KMS-11 (cell line): Measurements from ENCODE around the gene KSR2.

ENCODE experiments used
- H2AFZ ChIP-seq: fragments of 200-600 bp; sonication (generic); 2 replicates; pipeline ENCODE4 v1.6.1; 2016; ENCODE audit warnings: antibody characterized with exemption, mixed run types, low read depth
- H3K27ac ChIP-seq: fragments of 200-600 bp; sonication (generic); 2 replicates; pipeline ENCODE4 v1.6.1; 2016; ENCODE audit warnings: mild to moderate bottlenecking, mixed run types
- H3K27me3 ChIP-seq: fragments of 200-600 bp; sonication (generic); 2 replicates; pipeline ENCODE4 v1.6.1; 2017; ENCODE audit warnings: mild to moderate bottlenecking, low read depth, mixed run types, moderate library complexity; ENCODE audit not compliant: insufficient read depth
- H3K36me3 ChIP-seq: fragments of 200-600 bp; sonication (generic); 2 replicates; pipeline ENCODE4 v1.6.1; 2017; ENCODE audit warnings: mild to moderate bottlenecking, mixed run types; ENCODE audit not compliant: insufficient read depth
- H3K4me1 ChIP-seq: fragments of 200-600 bp; sonication (generic); 2 replicates; pipeline ENCODE4 v1.6.1; 2016; ENCODE audit warnings: mild to moderate bottlenecking, low read depth, mixed run types; ENCODE audit not compliant: poor library complexity, severe bottlenecking
- H3K4me2 ChIP-seq: fragments of 200-600 bp; sonication (generic); 2 replicates; pipeline ENCODE4 v1.7.0; 2016; ENCODE audit warnings: mild to moderate bottlenecking, mixed run types
- H3K4me3 ChIP-seq: fragments of 200-600 bp; sonication (generic); IDR thresholded peaks from 2 replicates; pipeline ENCODE4 v1.6.1; 2017; ENCODE audit warnings: low read depth, low read length, mixed read lengths; ENCODE audit not compliant: insufficient read depth
- H3K79me2 ChIP-seq: fragments of 200-600 bp; sonication (generic); 2 replicates; pipeline ENCODE4 v1.6.1; 2016; ENCODE audit warnings: low read depth, mixed run types; ENCODE audit not compliant: insufficient read depth
- H3K9ac ChIP-seq: fragments of 200-600 bp; sonication (generic); 2 replicates; pipeline ENCODE4 v1.6.1; 2016; ENCODE audit warnings: mild to moderate bottlenecking, mixed run types
- H4K20me1 ChIP-seq: fragments of 200-600 bp; sonication (generic); 2 replicates; pipeline ENCODE4 v1.6.1; 2016; ENCODE audit warnings: mild to moderate bottlenecking, mixed run types; ENCODE audit not compliant: insufficient read depth
- CTCF ChIP-seq: fragments of 200-600 bp; sonication (generic); conservative IDR thresholded peaks from 2 replicates; pipeline ENCODE4 v1.6.1; 2017; ENCODE audit warnings: low read depth, mild to moderate bottlenecking, antibody characterized with exemption, low read length, moderate library complexity, mixed read lengths

KSR2 gene

GRCh38 chr12:117603316-117604113 lies 365.3 kb downstream of the KSR2 start:
- Histone ChIP-seq H3K4me2 (no peak overlapping the region), H3K27ac (no peak overlapping the region), H3K36me3 (no peaks in the 10 kb centered on the region), H4K20me1 (no peaks in the 10 kb centered on the region), H3K4me3 (no peak overlapping the region), H3K79me2 (no peaks in the 10 kb centered on the region), H3K4me1 (no peaks in the 10 kb centered on the region), H3K9ac (no peak overlapping the region), H2AFZ (no peak overlapping the region), H3K27me3 (no peaks in the 10 kb centered on the region)
- TF ChIP-seq CTCF, result no peak

- Histone ChIP-seq H3K9ac (no peak overlapping the region), H3K27ac (no peak overlapping the region), H3K4me1 (no peaks in the 10 kb centered on the region), H3K79me2 (no peaks in the 10 kb centered on the region), H3K36me3 (no peaks in the 10 kb centered on the region), H3K27me3 (no peaks in the 10 kb centered on the region), H3K4me2 (no peak overlapping the region), H4K20me1 (no peaks in the 10 kb centered on the region), H3K4me3 (no peak overlapping the region), H2AFZ (no peak overlapping the region)
- TF ChIP-seq CTCF, result no peak
Observed at GRCh38 chr12:117599849-117600248, 368.9 kb downstream of the KSR2 start.

GRCh38 chr12:117596968-117597367 lies 371.8 kb downstream of the KSR2 start:
- H2AFZ ChIP-seq, result no peak overlapping the region
- H3K79me2 ChIP-seq, result no peaks in the 10 kb centered on the region
- H3K9ac ChIP-seq, result no peak overlapping the region
- no peaks in the 10 kb centered on the region for H3K27me3 ChIP-seq
- H3K36me3 ChIP-seq, result no peaks in the 10 kb centered on the region
- no peak overlapping the region for H3K4me2 ChIP-seq
- no peak overlapping the region for H3K4me3 ChIP-seq
- no peaks in the 10 kb centered on the region for H3K4me1 ChIP-seq
- H4K20me1 ChIP-seq, result no peaks in the 10 kb centered on the region
- no peak overlapping the region for H3K27ac ChIP-seq
- TF ChIP-seq CTCF, result no peak

- H3K36me3 ChIP-seq, result no peaks in the 10 kb centered on the region
- no peaks in the 10 kb centered on the region for H3K27me3 ChIP-seq
- no peaks in the 10 kb centered on the region for H4K20me1 ChIP-seq
- no peaks in the 10 kb centered on the region for H3K4me1 ChIP-seq
- H3K79me2 ChIP-seq, result no peaks in the 10 kb centered on the region
- no peak overlapping the region for H3K4me3 ChIP-seq
- no peak for TF ChIP-seq CTCF
- H3K27ac ChIP-seq, result no peak overlapping the region
- H2AFZ ChIP-seq, result no peak overlapping the region
- H3K9ac ChIP-seq, result no peak overlapping the region
- no peak overlapping the region for H3K4me2 ChIP-seq
Observed at GRCh38 chr12:117595751-117596150, 373.0 kb downstream of the KSR2 start.
